HG03439 (cell line): ENCODE results near the gene ATP1A3.
"Not testable (repeated sequence)": the region's sequence is repeated elsewhere in the genome, so short reads cannot be mapped to it uniquely, and the experiment has no call there.

ENCODE experiments used
- ATAC-seq: cut with Tn5 transposase; IDR thresholded peaks from one replicate; pipeline ENCODE4 v1.9.1; 2021; ENCODE audit warnings: mild to moderate bottlenecking, moderate library complexity; ENCODE audit not compliant: unreplicated experiment

Gene ATP1A3

DNA sequence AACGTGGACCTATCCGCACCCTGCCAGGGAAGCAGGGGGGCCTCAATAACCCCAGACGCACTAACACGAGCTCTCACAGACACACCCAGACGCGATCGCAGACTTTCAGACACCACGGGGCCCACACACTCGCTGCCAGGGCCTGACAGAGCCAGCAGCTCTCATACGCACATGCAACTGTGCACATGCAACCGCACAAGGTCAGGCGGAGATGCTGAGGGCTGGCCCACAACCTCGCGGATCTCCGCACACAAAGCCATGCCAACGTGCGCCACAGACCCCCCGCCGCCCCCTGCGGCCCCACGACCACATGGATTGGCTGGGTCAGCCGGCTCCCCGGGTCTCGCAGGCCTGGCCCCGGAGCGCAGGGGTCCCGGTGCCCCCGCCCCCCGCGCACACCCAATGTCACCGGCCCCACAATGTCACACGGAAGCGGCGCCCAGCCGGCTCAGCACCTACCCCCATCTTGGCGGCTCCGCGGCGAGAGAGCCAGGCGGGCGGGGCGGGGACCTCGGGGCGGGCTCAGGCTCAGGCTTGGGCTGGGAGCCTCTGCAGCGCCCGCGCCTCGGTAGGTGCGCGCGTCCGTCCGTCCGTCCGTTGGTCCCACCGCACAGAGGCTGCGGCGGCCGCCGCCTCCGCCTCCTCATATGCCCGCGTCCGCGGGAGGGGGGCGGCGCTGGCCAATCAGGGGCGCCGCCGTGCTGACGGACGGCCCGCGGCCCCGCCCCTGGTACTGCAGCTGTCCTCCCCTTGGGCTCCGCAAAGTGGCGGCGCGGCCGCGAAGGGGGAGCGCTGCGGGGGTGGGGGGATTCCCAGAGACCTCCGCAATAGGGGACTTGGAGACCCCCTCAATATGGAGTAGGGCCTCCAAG, at the start of gene ATP1A3:
Gene ATP1A3 (minus strand): TSS at position 619 of the 872 bp plus-strand sequence. CDS start 154 bp downstream, at position 465.
- ATAC-seq, result no peak

DNA sequence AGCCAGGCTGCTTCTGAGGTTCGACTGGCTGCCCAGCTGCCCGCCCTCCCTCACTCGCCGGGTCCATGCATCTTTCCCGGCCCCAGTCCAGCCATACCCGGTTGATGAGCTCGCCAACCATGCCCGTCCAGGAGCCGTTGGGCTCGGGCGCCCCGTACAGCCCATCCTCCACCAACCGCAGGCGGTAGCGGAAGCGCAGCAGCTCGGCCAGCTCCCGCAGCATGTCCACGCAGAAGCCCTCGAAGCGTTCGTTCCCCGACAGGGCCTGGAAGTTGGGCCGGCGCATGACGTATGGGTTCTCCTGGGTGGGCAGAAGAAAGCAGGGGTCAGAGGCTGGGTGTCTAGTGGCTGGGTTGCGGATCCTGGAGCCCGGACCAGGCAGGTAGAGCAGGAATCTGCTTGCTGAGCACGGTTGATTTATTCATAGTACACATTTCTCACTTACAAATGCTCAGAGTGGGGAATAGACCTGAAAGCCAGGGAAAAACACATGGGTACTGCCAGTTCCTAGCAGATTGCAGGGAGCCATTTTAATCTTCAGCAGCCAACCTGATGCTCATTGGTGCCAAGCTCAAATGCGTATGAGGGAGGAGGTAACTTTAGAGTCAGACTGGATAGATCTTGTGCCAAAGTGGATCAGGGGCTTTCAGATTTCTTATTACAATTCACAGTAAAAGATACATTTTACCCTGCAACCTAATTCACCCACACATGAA, 48.6 kb upstream of the ATP1A3 start:
- no peak for ATAC-seq

- ATAC-seq, result not testable (repeated sequence)
Measured at GRCh38 chr19:42040491-42040890, 46.5 kb upstream of the ATP1A3 start.

DNA sequence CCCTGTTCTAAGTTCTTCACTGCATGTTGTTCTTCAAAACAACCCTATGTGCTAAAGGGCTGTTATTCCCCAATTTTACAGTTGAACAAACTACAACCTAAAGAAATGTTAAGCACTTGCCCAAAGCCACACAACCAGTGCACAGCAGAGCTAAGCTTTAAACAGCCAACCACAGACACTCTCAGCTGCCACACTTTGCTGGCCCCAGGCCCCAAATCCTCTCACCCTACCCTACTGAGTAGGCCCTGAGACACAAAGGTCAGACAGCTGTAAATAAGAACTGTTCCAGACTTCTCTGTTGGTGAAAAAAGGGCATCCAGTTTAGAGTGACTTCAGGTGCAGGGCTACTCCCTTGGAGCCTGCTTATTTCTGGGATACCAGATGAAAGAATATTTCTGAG, 46.0 kb upstream of the ATP1A3 start:
- no peak for ATAC-seq

DNA sequence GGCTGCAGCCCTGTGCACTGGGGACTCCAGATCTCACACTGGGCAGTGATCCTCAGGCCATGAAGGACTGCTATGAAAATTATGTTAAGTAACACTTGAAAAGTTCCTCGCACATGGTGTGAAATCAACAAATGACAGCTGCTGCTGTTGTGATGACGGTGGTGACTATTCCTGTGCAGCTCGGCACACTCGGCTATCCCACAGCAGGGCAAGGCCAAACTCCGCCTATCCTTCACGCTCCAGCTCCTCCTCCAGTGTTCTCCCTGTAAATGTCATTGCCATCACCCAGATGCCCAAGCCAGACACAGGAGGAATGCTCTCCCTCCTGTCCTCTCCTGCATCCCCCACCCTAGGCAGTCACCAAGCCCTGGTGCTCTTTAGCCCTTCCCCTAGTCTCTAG, 44.6 kb upstream of the ATP1A3 start:
- ATAC-seq, result no peak

DNA sequence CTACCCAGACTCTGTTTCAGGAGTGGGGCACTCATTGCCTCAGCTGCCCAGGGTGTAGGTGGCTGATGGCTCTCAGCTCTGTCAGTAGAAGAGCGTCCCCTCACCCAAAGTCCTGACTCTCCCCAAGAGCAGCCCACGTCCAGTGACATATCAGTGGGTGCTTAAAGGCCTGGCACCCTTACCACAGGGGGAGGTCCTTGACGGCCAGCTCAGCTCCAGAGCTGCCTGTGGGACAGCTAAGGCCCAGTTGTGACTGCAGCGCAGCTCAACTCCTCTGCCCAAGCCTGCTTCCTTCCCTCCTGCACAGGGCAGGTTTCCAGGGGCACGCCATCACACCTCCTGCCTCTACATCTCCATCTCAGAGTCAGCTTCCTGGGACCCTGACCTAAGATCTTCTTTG, 43.6 kb upstream of the ATP1A3 start:
- ATAC-seq, result no peak

- not testable (repeated sequence) for ATAC-seq
Measured at GRCh38 chr19:42034640-42035391, 40.8 kb upstream of the ATP1A3 start.

GRCh38 chr19:42033413-42033812, 39.4 kb upstream of the ATP1A3 start:
- ATAC-seq, result no peak

DNA sequence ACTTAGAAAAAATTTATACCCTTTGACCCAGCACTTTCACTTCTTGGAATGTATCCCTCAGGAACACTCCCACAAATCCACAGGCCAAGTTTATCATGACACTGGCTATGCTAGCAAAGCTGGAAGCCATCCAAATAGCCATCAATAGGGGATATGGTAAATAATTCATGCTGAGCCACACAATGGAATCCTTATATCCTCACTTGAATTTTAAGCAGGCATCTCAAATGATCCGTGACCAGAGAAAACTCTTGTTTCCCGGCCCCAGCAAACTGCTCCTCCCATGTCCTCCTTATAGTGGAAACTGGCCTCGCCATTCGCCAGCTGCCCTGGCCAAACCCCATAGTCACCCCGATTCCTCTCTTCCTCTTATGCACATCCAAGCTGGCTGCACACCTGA, 38.4 kb upstream of the ATP1A3 start:
- ATAC-seq, result no peak

GRCh38 chr19:42030645-42031440, 36.8 kb upstream of the ATP1A3 start:
- no peak for ATAC-seq

- no peak for ATAC-seq
Measured at GRCh38 chr19:42028304-42029216, 34.5 kb upstream of the ATP1A3 start.

DNA sequence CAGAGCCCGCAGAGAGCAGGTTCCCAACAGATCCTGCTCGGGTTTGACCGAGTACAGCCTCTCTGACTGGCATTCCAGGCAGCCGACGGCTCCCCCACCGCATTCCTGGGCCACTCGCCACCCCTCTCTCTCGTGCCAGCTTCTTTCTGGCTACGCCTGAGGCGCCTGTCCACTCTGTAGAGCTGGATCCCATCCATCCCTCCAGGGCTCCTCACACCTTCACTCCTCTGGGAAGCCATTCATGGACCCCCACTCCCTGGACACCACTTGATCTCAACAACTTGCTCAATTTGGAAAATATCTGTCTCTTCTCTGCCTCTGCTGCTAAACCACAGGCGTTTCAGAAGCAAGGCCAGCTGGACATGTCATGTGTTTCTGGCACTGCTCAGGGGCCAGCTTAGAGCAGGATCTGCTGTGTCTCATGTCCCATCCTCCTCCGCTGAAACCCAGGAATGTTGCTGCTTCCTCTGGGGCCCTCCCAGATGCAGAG, 30.6 kb upstream of the ATP1A3 start:
- ATAC-seq, result no peak

DNA sequence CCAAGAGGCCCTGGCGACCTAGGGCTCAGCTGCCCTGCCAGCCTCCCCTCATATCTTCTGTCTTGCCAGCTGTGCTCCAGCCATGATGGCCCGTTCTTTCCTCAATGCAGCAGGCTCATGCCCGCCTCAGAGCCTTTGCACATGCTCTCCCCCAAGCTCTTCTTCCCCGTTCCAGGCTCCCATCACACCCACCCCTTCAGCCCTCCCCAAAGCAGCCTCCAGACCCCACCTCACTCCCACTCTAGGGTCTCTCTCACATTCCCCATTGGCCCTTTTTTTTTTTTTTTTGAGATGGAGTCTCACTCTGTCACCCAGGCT, 29.9 kb upstream of the ATP1A3 start:
- ATAC-seq, result no peak

GRCh38 chr19:42023121-42023942, 29.3 kb upstream of the ATP1A3 start:
- no peak for ATAC-seq

- no peak for ATAC-seq
Measured at GRCh38 chr19:42022616-42023015, 28.6 kb upstream of the ATP1A3 start.

GRCh38 chr19:42021185-42021584, 27.2 kb upstream of the ATP1A3 start:
- no peak for ATAC-seq

DNA sequence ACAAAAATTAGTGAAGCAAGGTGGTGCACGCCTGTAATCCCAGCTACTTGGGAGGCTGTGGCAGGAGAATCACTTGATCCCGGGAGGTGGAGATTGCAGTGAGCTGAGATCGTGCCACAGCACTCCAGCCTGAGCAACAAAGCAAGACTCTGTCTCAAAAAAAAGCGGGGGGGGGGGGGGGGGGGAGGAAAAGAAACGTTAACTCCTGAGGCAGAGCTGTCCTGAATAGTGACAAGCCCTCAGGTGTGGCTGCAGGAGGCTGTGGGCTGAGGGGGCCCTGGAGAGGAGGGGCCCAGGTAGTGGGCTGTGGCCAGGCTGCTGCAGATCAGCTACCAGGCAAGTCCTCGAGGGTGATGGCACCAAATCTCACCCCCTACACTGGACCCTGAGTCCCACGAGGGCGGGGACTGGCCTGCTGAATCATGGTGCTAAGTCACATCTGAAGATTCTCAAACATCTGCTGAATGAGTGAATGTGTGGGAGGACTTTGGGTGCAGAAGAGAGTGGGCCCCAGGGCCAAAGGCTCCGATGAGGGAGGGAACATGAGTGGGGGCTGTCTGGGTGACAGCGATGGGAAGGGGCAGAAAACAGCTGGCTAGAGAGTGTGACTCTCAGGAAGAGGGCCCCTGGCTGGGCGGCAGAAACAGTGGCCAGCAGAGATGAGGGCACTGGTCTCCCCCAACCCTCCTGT, 24.6 kb upstream of the ATP1A3 start:
- no peak for ATAC-seq

DNA sequence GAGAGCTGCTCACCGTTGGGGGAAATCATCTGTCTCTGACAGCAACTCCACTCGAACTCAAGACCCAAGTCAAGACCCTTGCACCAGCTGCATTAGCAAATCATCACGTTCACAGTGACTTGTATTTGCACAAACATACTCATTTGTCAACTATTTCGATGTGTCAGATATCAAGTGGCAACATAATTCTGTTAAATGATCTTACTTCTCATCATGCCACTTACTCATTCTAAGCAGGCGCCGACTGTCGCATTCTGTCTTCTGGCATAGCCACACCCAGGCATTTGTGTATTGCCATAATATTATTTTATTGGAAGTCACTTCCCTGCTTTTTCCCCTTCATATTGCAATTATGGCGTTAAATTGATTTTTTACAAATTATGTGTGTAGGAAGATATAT, 23.0 kb upstream of the ATP1A3 start:
- ATAC-seq, result no peak
